Ishikawa (cell line): Measurements from ENCODE around the gene ZNF778.

Experiments
- NFIC ChIP-seq: IDR thresholded peaks from 2 replicates; pipeline ENCODE4 v1.6.1; 2012
- TAF1 ChIP-seq: IDR thresholded peaks from 2 replicates; pipeline ENCODE4 v1.6.1; 2012; ENCODE audit warnings: low read depth, mild to moderate bottlenecking

GRCh38 chr16:89197633-89198416, 19.7 kb upstream of the ZNF778 start:
- TF ChIP-seq TAF1 (no peak), NFIC (no peak)
